ENCODE data around the gene SLC25A43.
A peak's percentile ranks its signal among the peaks of the same experiment; 100 is the strongest.
"Not testable (repeated sequence)": the region's sequence is repeated elsewhere in the genome, so short reads cannot be mapped to it uniquely, and the experiment has no call there.

Gene SLC25A43

DNA sequence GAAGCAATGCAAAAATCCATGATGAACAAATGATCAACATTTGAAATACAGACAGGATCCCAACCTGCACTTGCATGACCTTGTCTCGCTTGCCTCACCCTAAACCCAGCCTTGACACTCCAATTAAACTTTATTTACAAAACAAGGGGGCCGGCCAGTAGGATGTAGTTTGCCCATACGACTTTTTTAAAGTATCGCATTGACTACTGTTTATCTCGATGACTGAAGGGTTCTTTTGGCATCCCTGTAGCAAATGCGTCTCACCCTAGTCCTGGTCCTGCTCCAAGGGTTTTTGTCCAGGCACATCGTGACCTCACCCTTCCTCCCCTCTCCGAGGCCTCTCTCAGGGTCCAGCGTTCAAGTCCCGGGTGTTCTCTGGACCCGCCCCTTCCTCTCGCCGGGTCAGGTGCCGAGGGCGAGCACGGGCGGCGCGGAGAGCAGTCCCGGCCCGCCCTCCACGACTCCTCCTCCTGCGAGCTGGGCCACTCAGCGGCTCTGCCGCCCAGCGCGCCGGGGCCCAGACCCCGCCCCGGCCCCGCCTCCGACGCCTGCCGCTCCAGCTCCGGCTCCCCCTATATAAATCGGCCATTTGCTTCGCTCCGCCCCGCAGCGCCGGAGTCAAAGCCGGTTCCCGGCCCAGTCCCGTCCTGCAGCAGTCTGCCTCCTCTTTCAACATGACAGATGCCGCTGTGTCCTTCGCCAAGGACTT is 68.9 kb downstream of the SLC25A43 start, which contains the start of gene SLC25A5:
Gene SLC25A5, plus strand, starts transcription at position 603 of the 709 bp plus-strand sequence. Its CDS starts 72 bp downstream, at position 675.
- DNase-seq (ENCODE audit: low read depth in 2 of 3, low spot score in 2 of 3) = peak; percentile 48 to 68 (median 49)

DNA sequence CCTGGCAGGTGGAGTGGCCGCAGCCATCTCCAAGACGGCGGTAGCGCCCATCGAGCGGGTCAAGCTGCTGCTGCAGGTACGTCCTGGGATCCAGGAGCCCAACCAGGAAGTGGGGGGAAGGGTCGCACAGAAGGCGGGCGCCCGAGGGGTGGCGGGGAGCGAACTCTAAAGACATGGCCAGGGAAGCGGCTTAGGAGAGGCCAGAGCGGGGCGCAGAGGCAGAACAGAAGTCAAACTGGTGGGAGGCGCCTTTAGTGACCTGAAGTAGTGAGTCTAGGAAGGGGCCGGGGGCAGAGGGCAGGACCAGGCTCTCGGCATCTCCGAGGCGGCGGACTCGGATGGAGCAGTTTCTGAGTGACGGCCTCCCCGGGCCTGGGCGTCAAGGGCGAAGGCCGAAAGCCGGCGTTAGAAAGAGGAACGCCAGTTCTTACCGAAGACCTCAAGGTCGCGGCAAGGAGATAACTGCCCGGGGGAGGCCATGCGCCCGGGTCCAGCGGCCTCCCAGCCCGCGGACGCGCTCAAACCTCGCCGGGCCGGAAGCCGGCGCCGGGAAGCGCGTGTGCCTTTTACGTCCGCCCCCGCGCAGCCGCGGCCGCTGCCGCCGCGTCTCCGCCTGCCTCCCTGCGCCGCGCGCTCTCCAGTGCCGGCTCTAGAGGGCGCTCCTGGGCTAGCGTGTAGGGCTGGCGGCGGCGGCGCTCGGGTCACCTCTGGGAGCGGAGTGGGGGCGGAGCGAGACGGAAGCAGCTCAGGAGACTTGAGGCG is 69.6 kb downstream of the SLC25A43 start:
- DNase-seq (ENCODE audit: low read depth in 2 of 3, low spot score in 2 of 3) = peak; percentile 63 to 78 (median 74)

DNA sequence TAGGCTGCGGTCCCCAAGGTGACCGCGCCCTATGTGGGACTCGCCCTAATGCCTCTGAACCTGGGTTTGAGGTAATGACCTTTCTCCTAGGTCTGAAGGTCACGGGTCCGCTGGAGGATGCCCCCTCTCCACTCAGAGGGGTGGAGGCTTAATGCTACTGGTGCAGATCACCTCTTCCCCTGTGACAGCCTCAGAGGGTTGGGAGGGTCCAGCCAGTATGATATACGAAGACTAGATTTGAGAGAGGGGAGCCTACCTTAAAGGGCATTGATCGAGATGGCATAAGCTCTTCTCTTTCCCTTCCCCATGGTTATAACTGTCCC is 70.1 kb downstream of the SLC25A43 start:
- no peak for DNase-seq (ENCODE audit: low read depth in 2 of 3, low spot score in 2 of 3)

DNA sequence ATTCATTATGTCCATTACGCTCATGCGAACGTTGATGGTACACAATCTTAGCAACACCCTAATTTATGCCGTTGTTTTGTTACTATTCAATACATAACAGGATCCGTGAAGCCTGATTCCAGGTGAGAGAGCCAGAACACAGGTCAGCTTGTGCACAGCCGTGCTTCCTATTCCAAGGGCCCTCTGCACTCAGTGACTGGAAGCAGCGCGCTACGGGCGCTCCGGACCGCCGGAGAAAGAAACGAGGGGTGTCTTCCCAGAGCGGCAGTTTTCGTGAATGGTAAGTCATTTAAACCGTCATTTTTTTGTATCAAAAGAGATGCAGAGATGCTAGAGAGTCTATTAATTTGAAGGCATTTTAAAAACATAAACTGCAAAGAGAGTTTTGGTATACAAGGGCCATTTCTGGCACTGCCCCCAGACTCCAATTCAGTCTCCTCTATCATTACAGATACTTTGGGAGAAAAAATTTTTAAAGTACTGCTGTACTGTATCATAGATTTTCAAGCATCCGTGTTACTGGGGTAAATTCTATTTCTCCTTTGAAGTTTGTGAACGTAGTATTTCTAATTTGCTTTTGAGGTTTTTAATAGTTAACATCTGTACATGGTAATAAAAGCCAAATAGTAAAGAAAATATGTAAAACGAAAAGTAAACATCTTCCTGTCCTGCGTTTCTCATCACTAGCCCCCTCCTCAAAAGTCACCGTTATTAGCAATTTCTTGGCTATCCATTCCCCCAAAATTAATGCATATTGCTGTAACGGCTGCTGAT is 75.7 kb downstream of the SLC25A43 start:
- no peak for DNase-seq (ENCODE audit: low read depth in 2 of 3, low spot score in 2 of 3)

DNA sequence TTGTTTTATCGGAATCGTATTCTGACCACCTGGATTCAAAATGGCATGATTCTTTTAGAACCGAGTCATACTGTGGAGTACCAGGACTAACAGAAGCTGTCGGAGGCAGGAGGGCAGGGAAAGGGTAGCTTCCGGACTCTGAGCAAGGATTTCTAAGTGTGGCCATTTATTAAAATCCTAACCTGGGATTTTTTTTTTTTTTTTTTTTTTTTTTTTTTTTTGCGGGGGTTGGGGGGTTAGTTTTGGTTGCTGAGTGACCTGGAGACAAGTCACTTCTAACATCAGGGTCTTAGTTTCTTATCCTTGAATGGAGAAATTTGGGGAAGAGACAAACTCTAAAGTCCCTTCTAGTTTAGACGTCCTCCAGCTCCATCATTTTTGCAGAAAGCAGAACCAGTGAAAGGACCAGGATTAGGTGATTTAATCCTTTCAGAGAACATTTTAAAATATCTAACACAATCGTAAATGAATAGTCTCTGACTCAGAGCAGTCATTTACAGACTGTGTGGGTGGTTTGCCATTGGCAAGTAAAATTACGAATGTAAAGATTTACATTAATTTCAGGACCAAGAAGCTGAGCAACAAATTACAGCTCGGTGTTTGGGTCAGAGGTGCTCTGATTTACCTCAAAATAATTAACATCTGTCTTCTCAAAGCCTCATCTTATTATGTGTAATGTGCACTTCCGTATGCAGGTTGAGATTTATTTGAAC is 76.4 kb downstream of the SLC25A43 start:
- DNase-seq (ENCODE audit: low read depth in 2 of 3, low spot score in 2 of 3) = no peak

DNA sequence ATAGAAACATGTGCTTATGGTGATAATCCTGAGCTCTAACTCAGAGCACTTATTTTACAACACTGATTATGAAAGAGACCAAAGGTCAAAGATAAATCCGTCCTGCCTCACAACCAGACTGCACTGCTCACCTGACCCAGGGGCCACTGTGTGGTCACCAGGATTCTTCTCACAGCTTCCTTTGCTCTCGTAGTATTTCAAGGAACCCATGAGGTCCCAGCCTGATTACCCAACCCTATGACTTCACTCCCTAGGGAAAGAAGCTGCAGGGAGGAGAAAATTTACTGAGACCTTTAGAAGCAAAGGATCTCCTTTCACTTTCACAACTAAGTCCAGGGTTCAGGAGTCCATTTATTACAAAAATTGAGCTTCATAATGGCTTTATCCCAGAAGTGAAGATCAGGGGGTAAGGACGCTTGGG is 78.7 kb downstream of the SLC25A43 start:
- no peak for DNase-seq (ENCODE audit: low read depth in 2 of 3, low spot score in 2 of 3)

DNA sequence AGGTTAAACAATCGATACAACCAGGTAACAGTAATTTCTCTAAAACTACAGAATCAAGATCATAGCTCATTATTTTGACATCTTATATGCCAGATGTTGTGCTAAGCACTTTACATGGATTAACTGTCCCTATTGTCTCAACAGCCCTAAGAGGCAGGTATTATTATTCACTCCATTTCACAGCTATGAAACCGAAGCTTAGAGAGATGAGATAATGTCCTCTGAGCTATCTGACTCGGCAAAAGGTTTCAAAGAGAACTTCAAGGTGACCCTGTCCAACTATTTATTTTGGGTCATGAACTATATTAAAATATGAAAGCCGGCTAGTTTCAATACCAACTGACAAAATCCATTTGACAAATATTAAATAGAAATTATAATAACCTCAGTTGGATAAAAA is 79.4 kb downstream of the SLC25A43 start:
- no peak for DNase-seq (ENCODE audit: low read depth in 2 of 3, low spot score in 2 of 3)

DNA sequence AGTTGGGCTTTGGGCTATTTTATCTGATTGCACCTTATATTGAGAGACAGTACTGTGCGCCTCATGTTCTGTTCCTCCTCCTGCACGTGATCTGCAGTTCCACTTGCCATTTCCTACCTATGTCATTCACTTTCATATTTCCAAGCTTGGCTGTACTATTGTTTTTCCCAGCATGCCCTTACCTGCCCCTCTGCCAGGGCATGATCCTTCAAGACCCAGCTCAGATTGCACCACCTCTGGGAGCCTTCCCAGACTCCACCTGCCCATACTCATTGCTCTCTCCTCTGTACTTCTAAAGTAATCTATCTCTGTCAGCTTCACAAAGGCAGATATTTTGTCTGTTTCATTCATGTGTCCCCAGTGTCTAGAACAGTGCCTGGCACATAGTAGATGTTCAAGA is 80.7 kb downstream of the SLC25A43 start:
- no peak for DNase-seq (ENCODE audit: low read depth in 2 of 3, low spot score in 2 of 3)

DNA sequence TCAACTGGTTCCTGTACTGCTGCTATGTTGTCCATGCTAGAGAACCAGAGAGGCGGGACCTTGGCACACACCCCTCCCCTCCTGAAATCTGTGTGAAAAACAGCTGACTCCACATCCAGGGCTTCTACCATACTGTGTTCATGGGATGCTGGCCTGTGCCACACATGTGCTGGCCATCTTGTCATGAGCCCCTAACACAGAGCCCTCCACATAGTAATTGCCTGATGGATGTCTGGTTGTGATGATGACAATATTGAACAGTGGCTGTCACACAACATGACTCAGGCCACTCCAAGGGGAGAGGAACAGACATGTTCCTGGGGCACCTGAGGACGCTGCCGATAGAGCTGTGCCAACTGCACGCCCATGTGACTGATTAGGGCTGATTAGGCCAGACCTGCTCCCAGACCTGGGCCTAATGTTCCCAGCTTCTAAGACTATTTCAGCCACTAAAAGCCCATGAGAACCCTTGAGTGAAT is 82.2 kb downstream of the SLC25A43 start:
- no peak for DNase-seq (ENCODE audit: low read depth in 2 of 3, low spot score in 2 of 3)

DNA sequence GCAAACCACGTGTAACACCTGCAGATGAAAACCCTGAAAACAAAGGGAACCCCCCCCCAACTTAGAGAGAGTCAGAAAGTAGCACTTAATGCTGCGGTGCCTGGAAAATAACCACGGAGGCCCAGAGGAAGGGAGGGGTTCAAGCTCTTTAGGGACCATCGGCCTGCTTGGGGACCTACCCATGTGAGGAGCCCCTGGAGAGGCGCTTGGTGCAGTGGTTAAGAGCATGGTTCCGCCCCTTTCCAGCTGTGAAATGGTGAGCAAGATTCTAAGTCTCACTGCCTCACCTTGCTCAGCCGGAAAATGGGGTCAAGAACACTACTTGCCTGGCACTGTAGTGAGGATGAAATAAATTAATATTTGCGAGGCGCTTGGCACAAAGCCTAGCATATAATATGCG is 82.9 kb downstream of the SLC25A43 start:
- DNase-seq (ENCODE audit: low read depth in 2 of 3, low spot score in 2 of 3) = no peak

DNA sequence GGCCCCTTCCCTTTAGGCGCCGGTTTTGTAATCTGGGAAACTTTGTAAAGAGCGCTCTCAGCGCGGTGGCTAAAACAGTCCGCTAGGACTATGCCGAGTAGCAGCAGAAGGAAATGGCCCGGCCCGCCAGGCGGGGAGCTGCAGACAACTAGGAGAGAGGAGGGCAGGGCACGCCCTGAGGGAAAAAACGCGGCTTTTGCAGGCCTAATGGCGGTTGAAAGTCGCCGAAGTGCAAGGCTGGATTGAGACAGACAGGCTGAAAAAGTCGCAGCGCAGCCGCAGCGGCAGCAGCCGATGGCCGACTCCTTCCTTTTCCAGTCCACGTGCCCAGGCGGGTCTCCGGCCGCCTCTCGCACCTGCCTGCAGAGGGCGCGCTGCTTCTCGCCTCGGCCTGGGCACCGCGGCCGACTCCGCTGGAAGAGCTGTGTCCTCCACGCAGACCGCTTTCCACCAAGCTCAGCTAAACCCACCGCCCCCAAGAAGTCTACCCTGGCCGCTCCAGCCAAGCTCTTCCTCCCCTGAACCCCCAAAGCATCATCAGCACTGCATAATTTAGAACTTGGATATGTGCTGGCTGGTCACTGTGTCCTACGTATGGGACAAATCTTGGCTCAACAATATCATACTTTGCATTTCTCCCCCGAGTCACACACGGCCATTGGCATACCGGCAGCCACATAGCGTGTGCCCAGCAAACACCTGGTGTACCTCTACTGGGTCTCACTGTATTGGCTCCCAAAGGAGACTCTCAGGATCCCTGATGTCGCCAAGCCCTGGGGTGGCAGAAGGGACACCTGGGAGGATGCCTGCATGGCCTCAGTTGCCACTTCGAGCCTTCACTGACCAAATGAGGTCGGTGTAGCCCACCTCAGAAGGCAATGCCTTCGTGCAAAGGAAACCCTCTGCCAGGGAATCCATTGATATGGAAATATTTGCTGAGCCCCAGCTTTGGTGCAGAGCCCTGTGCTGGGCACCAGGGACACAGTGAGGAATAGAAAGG is 83.6 kb downstream of the SLC25A43 start:
- DNase-seq (ENCODE audit: low read depth in 2 of 3, low spot score in 2 of 3) = peak; percentile 22 to 39 (median 36)

DNA sequence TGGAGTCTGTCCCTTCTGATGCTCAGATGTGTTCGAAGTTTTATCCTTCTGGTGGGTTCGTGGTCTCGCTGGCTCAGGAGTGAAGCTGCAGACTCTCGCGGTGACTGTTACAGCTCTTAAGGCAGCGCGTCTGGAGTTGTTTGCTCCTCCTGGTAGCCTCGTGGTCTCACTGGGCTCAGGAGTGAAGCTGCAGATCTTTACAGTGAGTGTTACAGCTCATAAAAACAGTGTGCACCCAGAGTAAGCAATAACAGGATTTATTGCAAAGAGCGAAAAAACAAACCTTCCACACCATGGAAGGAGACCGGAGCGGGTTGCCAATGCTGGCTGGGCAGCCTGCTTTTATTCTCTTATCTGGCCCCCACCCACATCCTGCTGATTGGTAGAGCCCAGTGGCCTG is 87.6 kb downstream of the SLC25A43 start:
- no peak for DNase-seq (ENCODE audit: low read depth in 2 of 3, low spot score in 2 of 3)

DNA sequence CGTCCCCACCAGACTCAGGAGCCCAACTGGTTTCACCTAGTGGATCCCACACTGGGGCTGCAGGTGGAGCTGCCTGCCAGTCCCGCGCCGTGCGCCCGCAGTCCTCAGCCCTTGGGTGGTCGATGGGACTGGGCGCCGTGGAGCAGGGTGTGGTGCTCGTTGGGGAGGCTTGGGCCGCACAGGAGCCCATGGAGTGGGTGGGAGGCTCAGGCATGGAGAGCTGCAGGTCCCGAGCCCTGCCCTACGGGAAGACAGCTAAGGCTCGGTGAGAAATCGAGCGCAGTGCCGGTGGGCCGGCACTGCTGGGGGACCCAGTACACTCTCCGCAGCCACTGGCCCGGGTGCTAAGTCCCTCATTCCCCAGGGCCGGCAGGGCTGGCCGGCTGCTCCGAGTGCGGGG is 88.6 kb downstream of the SLC25A43 start:
- DNase-seq (ENCODE audit: low read depth in 2 of 3, low spot score in 2 of 3) = not testable (repeated sequence)

DNA sequence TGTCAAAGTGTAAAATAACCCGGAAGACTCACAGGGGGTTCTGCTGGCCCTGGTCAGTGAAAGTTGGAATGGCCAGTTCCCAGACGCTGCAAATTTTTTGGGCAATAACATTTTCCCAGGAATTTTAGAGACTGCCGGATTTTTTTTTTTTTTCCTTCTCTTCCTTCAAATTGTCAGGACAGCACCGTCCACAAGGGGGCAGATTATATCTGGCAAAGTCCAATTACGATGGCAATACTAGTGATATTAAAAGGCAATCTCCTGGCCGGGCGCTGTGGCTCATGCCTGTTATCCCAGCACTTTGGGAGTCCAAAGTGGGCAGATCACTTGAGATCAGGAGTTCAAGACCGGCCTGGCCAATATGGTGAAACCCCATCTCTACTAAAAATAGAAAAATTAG is 89.6 kb downstream of the SLC25A43 start:
- DNase-seq (ENCODE audit: low read depth in 2 of 3, low spot score in 2 of 3) = no peak

DNA sequence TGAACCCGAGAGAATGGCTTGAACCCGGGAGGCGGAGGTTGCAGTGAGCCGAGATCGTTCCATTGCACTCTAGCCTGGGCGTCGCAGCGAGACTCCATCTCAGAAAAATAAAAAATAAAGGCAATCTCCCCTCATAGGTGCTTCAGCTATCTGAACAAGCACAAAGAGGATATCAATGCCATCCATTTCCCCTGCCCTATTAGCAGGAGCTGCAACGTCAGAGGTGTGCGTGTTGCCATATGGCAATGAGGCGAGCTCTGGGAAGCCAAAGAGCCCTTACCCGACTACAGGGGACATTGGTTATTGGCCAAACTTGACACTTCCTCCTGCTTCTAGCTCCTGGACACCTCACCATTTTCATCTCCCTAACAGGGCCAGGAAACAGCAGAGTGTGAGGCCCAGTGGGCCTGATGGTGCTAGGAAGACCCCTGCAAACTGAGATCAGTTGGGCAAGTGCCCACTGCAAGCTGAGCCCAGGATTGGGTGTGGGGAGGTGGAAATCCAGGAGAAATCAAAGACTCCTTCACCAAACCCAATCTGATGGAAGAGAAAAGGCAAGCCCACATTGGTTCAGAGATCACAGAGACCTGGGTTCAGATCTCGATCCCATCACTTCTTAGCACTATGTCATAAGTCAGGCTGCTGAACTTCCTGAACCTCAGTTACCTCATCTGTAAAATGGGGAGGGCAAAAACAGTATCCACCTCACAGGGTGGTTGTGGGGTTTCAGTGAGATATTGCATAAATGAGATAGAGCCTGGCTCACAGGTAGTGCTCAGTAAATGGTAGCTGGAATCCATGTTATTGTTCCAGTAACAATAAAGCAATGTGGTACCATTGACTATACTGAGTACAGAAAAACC is 90.3 kb downstream of the SLC25A43 start:
- DNase-seq (ENCODE audit: low read depth in 2 of 3, low spot score in 2 of 3) = no peak

DNA sequence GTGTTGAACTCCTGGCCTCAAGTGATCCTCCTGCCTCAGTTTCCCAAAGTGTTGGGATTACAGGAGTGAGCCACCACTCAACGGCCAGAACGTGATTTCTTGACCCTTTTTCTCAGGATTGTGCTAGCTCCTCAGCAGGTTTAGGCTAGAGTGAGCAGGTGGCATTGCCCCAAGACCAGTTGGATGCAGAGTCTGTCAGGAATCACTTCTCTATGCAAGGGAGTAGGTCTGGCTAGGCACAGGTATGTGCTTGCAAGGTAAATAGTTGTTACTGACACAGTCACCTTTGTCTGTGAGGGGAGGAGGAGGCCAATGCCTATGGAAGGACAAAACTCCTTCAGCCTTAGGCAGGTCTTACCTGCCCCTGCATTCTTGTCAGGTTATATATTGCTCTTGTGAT is 93.3 kb downstream of the SLC25A43 start:
- DNase-seq (ENCODE audit: low read depth in 2 of 3, low spot score in 2 of 3) = no peak

DNA sequence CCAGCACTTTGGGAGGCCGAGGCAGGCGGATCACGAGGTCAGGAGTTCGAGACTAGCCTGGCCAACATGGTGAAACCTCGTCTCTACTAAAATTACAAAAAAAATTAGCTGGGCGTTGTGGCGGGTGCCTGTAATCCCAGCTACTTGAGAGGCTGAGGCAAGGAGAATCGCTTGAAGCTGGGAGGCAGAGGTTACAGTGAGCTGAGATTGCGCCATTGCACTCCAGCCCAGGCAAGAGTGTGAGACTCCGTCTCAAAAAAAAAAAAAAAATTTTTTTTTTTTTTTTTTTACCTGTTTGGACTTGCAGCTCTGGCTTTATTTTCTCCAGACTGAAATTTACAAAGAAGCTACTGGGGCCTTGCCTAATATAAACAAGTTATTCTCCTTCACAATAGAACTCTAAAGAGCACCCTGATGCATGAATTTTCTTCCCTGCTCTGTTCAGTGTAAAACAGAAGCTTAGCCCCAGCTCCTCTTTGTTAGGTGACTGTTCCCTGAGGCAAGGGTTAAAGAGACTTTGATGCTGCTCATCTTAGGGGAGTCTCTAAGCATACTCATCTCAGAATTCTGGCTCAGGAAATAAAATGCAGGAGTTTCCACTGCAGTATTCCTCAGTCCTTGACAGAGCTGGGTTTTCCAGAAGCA is 94.8 kb downstream of the SLC25A43 start:
- not testable (repeated sequence) for DNase-seq (ENCODE audit: low read depth in 2 of 3, low spot score in 2 of 3)

Measured in activated CD8-positive, alpha-beta memory T cell treated with anti-CD3 and anti-CD28 coated beads for 48 hours (primary cell).